Middle frontal gyrus (tissue), 1 donor: ENCODE measurements around the gene FAM174C.
A peak's percentile ranks its signal among the peaks of the same experiment; 100 is the strongest.

Experiments
- DNase-seq: peaks from one replicate; pipeline ENCODE4 v3.0.0-alpha.2; 2015; ENCODE audit warnings: low spot score; ENCODE audit errors: extremely low spot score

Gene FAM174C

DNA sequence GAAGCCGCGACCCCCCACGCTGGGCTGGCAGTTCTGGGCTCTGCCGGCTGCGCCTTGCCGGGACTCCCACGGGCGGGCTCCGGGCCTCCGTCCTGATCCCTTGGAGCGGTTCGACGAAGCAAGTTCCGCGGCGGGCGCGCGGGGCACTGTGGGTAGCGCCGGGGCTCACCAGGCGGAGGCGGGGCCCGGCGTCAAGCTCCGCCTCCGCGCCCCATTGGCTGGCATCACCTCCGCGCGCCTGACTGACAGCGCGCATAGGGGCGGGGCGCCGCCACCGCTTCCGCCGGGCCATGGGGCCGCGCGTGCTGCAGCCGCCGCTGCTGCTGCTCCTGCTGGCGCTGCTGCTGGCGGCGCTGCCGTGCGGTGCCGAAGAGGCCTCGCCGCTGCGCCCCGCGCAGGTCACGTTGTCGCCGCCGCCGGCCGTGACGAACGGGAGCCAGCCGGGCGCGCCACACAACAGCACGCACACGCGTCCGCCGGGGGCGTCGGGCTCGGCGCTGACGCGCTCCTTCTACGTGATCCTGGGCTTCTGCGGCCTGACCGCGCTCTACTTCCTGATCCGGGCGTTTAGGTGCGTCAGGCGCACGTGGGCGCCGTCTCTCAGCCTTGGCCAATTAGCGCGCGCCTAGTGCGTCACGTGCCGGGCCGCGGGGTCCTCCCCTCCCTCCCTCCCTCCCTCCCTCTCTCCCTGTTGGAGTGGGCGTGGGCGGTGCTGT is at the start of gene FAM174C:
TSS of gene FAM174C (plus strand) at position 271 of the 716 bp plus-strand sequence. CDS start at position 291, 20 bp downstream.
- DNase-seq: peak; percentile 93

DNA sequence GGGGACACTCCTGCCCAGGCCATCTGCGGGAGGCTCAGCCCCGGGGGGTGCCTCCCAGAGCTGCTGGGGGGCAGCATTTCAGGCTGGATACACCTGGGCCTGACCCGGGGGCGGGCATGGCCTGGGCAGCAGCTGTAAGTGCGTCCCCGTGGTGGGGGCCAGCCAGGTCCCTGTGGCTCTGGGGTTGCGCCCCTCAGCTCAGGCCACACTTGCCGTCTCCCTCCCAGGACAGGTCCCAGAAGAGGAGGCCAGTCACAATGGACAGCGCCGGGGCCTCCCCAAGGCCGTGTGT is 49.2 kb upstream of the FAM174C start:
- DNase-seq: no peak

DNA sequence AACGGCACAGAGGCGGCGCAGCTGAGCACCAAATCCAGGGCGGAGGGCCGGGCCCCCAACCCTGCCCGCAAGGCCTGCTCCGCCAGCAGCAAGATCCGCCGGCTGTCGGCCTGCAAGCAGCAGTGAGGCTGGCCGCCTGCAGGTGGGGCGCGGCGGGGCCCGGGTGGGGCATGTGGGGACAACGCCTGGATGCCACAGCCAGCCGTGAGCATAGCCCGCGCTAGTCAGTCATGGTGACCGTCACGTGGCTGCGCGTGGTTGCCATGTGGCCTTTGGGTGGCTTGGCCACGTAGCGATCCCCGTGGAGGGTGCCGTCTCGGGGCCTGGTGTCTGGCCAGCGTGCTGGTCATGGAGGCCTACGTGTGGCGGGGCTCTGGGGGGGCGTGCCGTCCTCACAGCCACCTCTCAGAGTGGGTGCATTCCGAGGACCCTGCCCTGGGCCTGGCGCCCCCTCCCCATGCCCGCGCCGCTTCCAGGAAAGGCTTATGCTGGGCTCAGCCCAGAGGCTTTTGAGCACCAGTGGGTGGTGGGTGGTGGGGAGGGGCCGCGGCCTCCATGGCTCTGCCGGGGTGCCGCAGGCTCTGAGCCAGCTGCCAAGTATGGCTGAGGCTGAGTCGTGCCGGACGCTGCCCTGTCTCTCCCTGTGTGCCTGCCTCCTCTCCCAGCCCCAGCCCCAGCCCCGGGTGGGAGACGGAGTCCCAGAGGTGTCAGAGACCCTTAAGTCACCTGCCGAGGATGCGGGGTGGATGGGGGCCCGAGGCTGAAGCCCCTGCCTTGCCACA is 48.6 kb upstream of the FAM174C start:
- no peak for DNase-seq

DNA sequence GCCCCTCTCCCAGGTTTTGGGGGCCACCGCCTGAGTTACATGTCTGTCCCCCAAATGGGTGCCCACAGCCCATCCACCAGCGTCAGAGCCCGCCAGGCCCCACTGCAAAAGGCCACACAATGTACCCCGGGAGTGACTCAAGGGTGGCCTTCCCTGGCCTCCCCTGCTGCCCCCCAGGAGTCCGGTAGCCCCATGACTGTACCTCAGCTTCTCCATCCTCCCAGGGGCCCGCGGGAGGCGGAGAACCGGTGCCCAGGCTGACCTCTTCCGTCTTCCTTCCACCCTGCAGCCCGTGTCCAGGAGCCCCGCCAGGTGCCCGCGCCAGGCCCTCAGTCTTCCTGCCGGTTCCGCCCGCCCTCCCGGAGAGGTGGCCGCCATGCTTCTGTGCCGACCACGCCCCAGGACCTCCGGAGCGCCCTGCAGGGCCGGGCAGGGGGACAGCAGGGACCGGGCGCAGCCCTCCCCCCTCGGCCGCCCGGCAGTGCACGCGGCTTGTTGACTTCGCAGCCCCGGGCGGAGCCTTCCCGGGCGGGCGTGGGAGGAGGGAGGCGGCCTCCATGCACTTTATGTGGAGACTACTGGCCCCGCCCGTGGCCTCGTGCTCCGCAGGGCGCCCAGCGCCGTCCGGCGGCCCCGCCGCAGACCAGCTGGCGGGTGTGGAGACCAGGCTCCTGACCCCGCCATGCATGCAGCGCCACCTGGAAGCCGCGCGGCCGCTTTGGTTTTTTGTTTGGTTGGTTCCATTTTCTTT is 47.9 kb upstream of the FAM174C start:
- DNase-seq: no peak

DNA sequence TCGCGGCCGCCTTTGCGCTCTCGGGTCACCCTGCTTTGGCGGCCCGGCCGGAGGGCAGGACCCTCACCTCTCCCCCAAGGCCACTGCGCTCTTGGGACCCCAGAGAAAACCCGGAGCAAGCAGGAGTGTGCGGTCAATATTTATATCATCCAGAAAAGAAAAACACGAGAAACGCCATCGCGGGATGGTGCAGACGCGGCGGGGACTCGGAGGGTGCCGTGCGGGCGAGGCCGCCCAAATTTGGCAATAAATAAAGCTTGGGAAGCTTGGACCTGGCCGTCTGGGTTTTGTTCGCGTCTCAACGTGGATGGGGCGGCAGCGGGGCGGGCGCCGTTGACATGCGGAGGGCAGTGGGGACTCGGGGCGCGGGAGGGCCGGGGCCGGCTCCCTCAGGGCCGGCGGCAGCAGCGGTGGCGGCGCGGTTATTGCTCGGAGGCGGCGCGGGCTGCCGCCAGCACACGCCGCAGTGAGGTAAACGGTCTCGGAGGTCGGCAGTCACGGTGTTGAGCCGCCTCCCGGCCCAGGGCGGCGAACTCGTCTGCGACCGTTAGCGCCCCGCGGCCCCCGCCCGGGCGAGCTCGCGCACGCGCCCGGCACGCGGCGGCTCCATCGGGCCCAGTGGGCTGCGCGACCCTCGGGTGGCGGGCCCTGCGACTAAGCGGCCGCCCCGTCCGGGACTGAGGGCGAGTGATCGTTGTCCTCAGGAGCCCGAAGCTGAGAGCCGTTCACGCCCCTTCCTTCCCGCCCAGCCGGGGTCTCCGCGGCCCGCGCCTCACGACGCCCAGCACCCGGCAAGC is 47.0 kb upstream of the FAM174C start:
- no peak for DNase-seq

DNA sequence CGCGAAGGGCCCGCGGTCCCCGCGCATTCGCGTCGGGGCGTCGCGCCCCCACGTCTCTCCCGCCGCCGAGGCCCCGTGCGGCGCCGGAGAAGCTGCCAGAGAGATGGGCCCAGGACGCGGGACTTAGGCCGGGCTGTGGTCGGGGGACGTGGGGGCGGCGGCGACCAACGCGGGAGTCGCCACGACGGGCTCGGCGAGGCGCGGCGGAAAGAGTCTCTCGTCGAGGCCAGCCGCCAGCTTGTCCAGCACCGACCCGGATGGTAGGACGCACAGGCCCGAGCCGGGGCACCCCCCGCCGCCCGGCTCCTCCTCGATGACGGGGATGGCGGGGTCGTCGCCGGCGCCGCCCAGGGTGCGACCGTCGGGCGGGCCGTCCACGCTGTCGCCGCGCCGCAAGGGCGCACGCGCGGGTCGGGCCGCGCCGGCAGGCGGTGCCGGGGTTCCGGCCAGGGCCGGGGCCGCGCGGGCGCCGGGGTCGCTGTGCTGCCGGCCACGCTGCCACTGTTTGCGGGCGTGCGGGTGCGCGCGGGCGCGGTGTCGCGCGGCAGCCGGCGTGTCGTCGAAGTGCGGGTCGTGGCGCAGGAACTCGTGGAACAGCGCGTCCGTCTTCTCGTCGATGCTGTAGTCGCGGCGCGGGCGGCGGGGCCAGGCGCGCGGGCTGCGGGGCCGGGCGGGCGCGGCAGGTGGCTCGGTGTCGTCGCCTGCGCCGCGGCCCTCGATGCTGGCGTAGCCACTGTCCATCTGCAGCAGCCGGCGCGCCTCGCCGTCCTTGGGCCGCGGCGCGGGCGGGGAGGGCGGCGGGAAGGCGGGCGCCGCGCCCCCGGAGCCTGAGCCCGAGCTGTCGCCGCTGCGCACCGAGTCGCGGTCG is 46.0 kb upstream of the FAM174C start:
- no peak for DNase-seq

DNA sequence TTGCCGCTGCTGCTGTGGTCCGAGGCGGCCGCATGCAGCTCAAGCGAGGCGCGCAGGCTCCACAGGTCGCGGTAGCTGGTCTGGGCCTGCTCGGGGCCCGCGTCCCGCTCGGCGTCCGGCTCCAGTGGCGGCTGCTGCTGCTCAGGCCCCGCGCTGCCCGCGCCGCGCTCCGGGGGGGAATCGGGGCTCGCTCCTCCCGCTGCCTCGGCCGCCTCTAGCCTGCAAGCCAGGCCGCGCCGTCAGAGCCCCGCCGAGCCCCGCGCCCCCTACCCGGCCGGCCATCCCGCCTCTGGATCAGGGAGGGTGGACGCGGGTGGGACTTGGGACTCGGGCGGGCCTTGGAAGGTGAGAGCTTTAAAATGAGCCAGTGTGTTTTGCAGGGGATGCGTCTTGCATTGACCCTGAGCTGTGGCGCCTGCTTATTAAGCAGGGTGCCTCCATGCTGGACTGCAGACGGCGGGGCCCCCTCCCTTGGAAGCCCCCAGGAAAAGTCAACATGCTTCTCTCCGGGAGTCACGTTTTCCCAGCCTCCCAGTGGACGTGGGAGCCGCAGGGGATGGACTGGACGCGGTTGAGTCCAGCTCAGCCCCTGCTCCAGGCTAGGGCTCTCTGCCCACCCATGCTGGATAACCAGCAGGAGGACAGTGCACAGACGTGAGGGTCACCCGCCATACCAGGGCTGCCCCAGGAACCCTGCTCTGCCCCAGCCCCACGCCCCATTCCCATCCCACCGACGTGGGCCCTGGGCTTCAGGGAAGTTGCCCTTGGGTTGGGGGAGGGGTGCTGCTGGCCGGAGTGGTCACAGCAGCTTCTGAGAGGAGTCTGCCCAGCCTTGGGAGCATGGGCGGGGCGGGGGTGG is 45.2 kb upstream of the FAM174C start:
- no peak for DNase-seq

DNA sequence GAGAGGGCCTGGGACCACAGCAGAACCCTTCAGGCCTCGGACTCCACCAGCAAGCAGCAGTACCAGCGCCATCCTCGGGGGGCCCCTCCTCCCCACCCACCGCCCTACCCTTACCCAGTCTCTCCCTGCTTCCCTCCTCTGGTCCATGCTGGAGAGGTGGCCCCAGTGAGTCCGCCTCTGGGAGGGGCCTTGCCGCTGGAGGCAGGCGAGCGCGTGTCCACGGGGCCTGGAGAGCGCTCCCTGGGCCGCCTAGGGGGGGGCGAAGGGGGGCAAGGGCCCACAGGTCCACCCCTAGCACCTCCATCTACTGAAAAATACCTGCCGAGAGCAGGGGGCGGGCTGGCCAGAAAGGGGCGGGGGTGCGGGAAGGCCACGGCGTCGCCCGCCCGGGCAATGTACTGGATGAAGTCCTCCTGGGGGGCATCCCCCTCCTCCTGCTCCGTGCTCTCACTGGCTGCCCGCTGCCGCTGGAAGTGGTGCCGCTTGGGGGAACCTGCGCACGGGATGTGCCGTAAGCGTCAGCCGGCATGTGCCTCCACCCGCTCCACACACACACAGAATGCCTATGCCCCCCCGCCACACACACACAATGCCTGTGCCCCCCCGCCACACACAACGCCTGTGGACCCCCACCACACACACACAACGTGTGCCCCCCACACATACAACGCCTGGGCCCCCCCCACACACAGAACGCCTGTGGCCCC is 44.4 kb upstream of the FAM174C start:
- no peak for DNase-seq

DNA sequence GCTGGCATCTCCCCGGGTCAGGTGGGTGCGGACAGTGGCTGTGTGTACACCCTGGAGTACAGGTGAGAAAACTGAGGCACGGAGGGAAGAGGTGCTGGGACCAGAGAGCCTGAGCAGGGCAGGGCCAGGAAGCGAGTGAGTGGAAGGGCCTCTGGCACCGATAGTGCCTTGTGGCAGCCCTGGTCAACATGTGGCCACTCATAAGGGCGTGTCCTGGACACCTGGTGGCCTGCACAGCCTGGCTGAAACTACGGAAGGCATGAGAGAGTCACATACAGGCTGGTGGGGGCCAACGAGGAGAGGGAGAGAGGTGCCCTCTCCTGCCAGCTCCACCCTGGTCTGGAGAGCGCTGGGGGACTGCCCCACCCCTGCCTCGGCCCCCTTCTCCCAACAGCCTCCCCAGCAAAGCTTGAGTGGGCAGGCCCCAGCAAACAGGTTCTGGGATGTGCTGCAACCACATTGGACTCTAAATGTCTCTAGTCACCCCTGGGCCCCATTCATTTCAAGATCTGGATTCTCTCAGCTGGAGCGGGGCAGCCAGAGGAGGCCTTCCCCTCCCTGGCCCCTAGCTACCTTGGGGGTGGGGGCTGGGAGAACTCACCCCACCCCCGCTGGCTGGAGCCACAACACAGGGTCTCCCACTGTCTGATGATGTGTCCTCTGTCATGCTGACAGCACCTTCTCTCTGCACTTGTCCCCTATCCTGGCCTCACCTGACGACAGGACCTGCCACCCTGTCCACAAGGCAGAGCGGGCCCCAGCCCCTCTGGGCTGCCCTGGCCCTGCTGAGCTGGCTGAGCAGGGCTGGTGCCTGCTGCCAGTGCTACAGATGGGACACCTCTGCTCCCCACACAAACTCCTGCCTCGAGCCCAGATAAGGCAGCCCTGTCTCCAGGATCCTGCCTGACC is 43.3 kb upstream of the FAM174C start:
- no peak for DNase-seq

DNA sequence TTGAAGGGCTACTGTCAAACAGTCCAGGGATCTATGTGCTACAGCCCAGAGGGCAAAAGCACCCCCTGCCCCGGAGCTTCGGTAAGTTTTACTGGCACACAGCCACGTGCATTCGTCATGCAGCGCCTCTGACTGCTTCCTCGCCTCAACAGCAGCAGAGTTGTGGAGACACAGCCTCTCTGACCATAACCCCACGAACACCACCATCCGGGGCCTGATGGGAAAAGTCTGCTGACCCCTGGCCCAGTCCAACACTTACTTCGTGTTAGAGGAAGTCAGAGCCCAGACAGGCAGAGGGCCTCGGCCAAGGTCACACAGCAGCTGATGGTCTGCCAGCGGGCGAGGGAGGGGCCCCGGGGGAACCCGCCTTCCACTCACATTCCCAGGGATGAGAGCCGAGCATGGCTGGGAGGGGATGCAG is 42.7 kb upstream of the FAM174C start:
- DNase-seq: no peak

DNA sequence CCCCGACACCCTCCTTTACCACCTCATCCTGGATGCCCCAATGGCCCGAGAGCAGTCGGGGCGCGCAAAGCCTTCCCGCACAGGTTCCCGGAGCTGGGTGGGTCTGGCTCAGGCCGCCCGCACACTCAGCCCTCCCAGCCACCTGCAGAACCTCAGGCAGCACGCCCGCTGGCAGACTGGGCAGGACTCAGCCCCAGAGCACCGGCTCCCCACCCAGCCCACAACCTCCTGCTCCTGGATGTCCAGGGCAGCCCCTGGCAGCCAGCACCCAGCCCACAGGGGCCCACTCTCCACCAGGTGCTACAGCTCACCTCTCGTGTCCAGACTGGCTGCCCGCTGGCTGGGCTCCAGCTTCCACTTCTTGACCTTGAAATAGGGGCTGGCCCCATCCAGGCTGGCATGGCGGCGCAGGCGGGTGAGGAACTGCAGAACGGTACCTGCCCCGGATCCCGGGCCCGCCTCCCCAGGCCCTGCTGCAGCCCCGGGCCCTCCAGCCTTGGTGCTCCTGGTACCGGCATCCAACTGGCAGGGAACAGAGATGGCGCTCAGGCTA is 42.1 kb upstream of the FAM174C start:
- no peak for DNase-seq

DNA sequence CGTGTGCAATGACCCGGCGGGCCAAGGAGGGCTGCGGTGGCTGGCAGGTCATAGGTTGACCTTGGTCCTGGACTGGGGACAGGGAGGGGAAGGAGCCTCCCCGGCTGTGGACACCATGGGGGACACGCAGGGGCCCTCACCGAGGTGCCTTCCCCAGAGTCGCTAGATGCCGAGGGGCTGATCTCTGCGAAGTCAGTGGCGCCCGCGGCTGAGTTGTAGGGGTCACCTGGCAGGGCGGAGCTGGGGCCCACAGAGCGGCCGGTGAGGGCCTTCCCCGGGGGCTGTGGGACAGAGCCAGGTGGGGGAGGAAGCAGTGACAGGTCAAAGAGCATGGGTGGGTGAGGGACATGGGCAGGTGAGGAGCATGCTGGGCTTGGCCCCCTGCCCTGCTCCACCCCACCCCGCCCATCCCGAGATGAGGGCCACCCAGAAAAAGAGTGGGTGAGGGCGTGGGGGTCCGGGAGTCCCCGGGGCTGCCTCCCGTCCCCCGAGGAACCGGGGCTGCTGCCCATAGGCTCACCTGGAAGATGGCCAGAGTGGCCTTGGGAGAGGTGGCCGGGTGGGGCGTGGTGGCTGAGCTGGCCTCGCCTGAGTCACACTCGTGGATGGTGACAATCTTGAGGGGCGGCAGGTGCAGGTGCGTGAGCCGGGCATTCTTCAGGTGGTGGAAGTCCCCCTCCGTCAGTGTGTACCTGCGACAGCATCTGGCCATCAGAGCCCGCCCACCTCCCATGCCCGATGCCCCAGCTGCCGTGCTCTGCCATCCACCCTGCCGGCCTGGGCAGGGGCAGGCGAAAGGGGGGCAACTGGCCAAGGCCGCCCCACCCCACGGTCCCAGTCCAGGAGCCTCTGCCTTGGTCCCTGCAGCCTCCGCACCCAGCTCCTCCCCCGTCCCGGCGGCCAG is 41.0 kb upstream of the FAM174C start:
- DNase-seq: no peak

DNA sequence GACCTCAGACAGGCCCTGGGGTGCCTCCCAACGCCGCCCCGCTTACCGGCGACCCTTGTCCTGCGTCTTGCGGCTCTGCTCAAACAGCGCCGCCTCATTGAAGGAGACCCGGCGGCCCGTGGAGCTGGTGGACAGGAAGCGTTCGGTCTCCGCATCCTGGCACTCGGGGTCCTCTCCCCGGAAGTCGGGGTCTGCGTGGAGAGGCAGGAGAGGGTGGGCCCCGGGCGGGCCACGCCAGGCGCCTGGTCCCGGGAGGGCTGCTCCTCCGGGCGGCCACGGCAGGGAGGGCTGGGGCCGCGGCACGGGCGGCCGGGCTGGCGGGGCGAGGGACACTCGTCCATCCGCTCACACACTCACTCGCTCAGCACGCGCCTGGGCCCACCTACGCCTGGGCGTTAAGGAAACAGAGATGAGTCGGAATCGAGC is 40.4 kb upstream of the FAM174C start:
- no peak for DNase-seq

DNA sequence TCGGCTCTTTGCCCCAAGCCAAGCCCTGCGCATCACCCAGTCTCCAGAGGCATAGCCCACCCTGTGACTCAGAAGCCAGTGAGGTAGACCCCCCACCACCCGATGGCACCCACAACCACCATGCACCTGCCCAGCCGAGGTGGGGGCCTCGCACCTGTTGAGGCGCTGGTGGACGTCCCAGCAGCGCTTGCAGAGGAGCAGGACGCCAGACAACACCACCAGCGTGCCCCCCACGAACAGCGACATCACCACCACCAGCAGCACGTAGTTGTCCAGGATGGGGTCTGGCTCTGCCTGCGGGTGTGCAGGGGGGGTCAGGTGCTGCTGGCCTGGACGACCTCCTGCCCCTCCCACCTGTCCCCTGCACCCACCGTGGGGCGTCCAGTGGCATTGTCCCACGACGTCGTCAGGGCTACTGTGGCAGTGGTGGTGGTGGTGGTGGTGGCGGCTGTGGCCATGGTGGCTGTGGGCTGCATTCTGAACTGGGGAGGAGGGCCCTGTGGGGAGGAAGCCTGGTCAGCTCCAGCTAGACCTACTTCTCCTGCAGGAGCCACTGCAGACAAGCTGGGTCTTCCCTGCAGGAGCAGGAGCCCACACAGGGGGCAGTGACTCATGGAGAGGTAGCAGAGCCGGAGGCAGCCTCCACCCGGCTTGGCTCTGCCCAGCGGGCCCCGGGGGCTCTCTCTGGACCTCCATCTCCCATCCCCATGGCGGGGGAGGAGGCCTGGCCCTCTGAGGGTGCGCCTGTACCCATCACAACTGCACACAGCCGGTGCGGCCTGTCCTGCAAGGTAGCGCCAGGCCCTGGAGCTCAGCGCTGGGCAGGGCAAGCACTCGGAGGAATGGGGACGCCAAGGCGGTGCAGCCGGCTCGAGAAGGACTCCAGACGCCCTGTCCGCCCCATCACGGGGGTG is 39.4 kb upstream of the FAM174C start:
- no peak for DNase-seq

DNA sequence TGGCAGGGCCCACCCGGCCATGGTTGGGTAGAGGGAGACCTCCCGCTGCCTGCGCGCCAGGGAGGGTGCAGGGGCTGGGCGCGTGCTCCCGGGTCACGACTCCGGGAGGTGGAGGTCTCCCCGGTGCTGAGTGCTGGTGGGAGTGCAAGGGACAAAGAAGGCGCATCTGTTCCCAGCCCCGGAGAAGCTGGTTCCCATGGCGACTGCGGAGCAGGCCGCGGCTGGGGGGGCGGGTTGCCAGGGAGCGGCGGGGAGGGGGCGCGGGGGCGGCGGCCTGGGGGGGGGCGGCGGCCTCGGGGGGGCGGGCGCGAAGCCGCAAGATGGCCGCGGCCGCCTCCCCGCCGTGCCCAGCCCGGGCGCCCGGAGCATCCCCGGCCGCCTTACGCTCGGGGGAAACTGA is 38.8 kb upstream of the FAM174C start:
- DNase-seq: no peak
